SU-DHL-6 (cell line): ENCODE measurements around the gene ITPKA.

Experiments used
- H2AFZ ChIP-seq: fragments of 200-600 bp; sonication (generic); 2 replicates; pipeline ENCODE4 v1.6.1; 2014; ENCODE audit warnings: low read depth, mild to moderate bottlenecking, moderate library complexity, mixed read lengths, antibody characterized with exemption, low read length; ENCODE audit not compliant: severe bottlenecking
- H3F3A ChIP-seq: fragments of 200-600 bp; shearing (Covaris generic); 2 replicates; pipeline ENCODE4 v1.6.0; 2016; ENCODE audit warnings: antibody characterized with exemption, mild to moderate bottlenecking; ENCODE audit not compliant: insufficient read depth
- H3K27ac ChIP-seq: fragments of 200-600 bp; sonication (generic); 2 replicates; pipeline ENCODE4 v1.5.1; 2016; ENCODE audit warnings: low read depth, mild to moderate bottlenecking, low read length, moderate library complexity, mixed read lengths
- H3K27me3 ChIP-seq: fragments of 200-600 bp; sonication (generic), shearing (Covaris generic); 2 replicates; pipeline ENCODE4 v1.6.0; 2014; ENCODE audit warnings: mild to moderate bottlenecking, low read length
- H3K36me3 ChIP-seq: fragments of 200-600 bp; sonication (generic); 2 replicates; pipeline ENCODE4 v1.6.1; 2014; ENCODE audit warnings: mild to moderate bottlenecking, low read length, mixed read lengths
- H3K4me2 ChIP-seq: fragments of 300-600, 200-600 bp; shearing (Covaris generic), sonication (generic); 2 replicates; pipeline ENCODE4 v1.6.0; 2014; ENCODE audit warnings: low read length, low read depth, mild to moderate bottlenecking; ENCODE audit not compliant: poor library complexity, severe bottlenecking
- H3K4me3 ChIP-seq: fragments of 200-600 bp; sonication (generic); 2 replicates; pipeline ENCODE4 v1.5.1; 2014; ENCODE audit warnings: antibody characterized with exemption, low read length, mild to moderate bottlenecking, mixed read lengths; ENCODE audit not compliant: insufficient read depth, poor library complexity, severe bottlenecking
- H3K79me2 ChIP-seq: fragments of 200-600 bp; sonication (generic); 2 replicates; pipeline ENCODE4 v1.6.1; 2014; ENCODE audit warnings: mild to moderate bottlenecking, low read length, moderate library complexity; ENCODE audit not compliant: insufficient read depth
- H3K9ac ChIP-seq: fragments of 200-600 bp; sonication (generic); 2 replicates; pipeline ENCODE4 v1.7.0; 2014; ENCODE audit warnings: mild to moderate bottlenecking, low read length
- H3K9me2 ChIP-seq: fragments of 200-600 bp; sonication (generic); replicated peaks from 2 replicates; pipeline ENCODE4 v1.6.1; 2014; ENCODE audit warnings: low read length; ENCODE audit not compliant: insufficient read depth
- H3K9me3 ChIP-seq: fragments of 200-600 bp; sonication (generic); 2 replicates; pipeline ENCODE4 v1.6.1; 2014; ENCODE audit warnings: low read length, mixed read lengths; ENCODE audit not compliant: insufficient read depth
- H4K20me1 ChIP-seq: fragments of 200-600 bp; sonication (generic); 2 replicates; pipeline ENCODE4 v1.6.1; 2014; ENCODE audit warnings: low read depth, mild to moderate bottlenecking, antibody characterized with exemption, low read length, moderate library complexity, mixed read lengths
- CTCF ChIP-seq: fragments of 200-600 bp; sonication (generic); IDR thresholded peaks from one replicate; pipeline ENCODE4 v1.5.1; 2017; ENCODE audit warnings: antibody characterized with exemption, mild to moderate bottlenecking, low read length, moderate library complexity; ENCODE audit not compliant: insufficient read depth, poor library complexity, severe bottlenecking
- EZH2phosphoT487 ChIP-seq: fragments of 200-600 bp; sonication (generic), shearing (Covaris generic); conservative IDR thresholded peaks from 2 replicates; pipeline ENCODE4 v1.6.1; 2018; ENCODE audit warnings: mild to moderate bottlenecking, antibody characterized with exemption, low read length, moderate library complexity, mixed read lengths

The ITPKA gene

GRCh38 chr15:41489641-41490040 is 4.0 kb upstream of the ITPKA start:
- no peak overlapping the region for H3K4me2 ChIP-seq
- H3K4me3 ChIP-seq: no peak overlapping the region

GRCh38 chr15:41490355-41490754 is 3.3 kb upstream of the ITPKA start:
- Histone ChIP-seq H3K27ac (no peak overlapping the region), H3F3A (no peaks in the 10 kb centered on the region), H4K20me1 (no peaks in the 10 kb centered on the region; the same call in 1 of the 2 replicates), H3K4me2 (no peak overlapping the region), H3K9me2 (no peaks in the 10 kb centered on the region), H3K4me3 (no peak overlapping the region), H3K27me3 (no peaks in the 10 kb centered on the region), H3K9ac (no peak overlapping the region), H2AFZ (no peak overlapping the region), H3K79me2 (no peaks in the 10 kb centered on the region), H3K9me3 (no peaks in the 10 kb centered on the region), H3K36me3 (no peaks in the 10 kb centered on the region)
- TF ChIP-seq EZH2phosphoT487 (no peak), CTCF (no peak)

More at GRCh38 chr15:41489641-41490040, 4.0 kb upstream of the ITPKA start:
- Histone ChIP-seq H3K9me3 (no peaks in the 10 kb centered on the region), H3K36me3 (no peaks in the 10 kb centered on the region), H2AFZ (no peak overlapping the region), H3K27ac (no peak overlapping the region), H3K27me3 (no peaks in the 10 kb centered on the region), H3F3A (no peaks in the 10 kb centered on the region), H3K79me2 (no peaks in the 10 kb centered on the region), H3K9ac (no peak overlapping the region), H4K20me1 (no peaks in the 10 kb centered on the region), H3K9me2 (no peaks in the 10 kb centered on the region)
- TF ChIP-seq CTCF: no peak
- no peak for TF ChIP-seq EZH2phosphoT487

GRCh38 chr15:41491889-41492288 is 1.8 kb upstream of the ITPKA start:
- Histone ChIP-seq H3K9ac (no peak overlapping the region), H3K9me3 (no peaks in the 10 kb centered on the region), H3K36me3 (no peaks in the 10 kb centered on the region), H3K9me2 (no peaks in the 10 kb centered on the region), H3F3A (no peaks in the 10 kb centered on the region), H3K27me3 (no peaks in the 10 kb centered on the region), H3K4me3 (no peak overlapping the region), H4K20me1 (no peaks in the 10 kb centered on the region; the same call in 1 of the 2 replicates), H3K27ac (no peak overlapping the region), H3K79me2 (no peaks in the 10 kb centered on the region), H3K4me2 (no peak overlapping the region), H2AFZ (no peak overlapping the region)
- no peak for TF ChIP-seq EZH2phosphoT487
- no peak for TF ChIP-seq CTCF
